PC-3 (cell line): Measurements from ENCODE around the gene HOXD1.

ENCODE experiments used
- EZH2 ChIP-seq: fragments of 300-600 bp; sonication (generic); IDR thresholded peaks from one replicate; pipeline ENCODE4 v1.6.1; 2017; ENCODE audit warnings: antibody characterized with exemption, mild to moderate bottlenecking, low read length; ENCODE audit not compliant: unreplicated experiment
- TF ChIP-seq, protein P1 (sequence below): fragments of 300-600 bp; sonication (generic); conservative IDR thresholded peaks from 2 replicates; pipeline ENCODE4 v1.5.1; 2017; ENCODE audit warnings: antibody characterized with exemption, low read depth, mild to moderate bottlenecking, low read length

DNA sequence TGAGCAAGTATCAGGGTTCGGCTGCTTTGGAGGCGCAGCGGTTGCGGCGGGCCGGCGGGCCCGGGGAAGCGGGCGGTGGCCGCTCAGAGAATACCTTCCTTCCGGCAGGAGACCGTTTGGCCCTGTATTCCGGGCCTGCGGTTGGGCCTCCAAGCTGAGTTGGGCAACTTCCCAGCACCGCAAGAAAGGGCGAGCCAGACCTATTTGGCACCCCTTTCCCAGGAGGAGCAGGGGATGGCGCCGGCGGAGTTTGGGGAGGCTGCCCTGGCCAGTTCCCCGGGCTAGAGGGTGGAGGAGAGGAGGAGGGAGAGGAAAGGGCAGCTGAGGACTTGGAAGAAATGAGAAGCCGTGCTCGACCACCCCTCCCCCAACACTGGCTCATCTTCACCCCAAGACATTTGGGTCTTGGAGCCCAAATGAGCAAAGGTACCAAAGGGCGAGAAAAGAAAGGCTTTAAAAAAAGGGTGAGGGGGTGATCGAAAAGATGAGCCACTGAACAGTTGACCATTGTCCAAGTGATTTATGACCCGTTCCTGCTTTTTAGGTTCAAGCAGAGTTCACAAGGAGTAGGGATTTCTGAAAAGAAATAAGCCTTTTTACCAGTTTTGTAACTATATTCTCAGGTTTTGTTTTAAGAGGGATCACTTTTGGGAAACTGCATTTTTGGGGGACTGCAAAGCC lies 23.0 kb upstream of the HOXD1 start:
- TF ChIP-seq, protein P1, sequence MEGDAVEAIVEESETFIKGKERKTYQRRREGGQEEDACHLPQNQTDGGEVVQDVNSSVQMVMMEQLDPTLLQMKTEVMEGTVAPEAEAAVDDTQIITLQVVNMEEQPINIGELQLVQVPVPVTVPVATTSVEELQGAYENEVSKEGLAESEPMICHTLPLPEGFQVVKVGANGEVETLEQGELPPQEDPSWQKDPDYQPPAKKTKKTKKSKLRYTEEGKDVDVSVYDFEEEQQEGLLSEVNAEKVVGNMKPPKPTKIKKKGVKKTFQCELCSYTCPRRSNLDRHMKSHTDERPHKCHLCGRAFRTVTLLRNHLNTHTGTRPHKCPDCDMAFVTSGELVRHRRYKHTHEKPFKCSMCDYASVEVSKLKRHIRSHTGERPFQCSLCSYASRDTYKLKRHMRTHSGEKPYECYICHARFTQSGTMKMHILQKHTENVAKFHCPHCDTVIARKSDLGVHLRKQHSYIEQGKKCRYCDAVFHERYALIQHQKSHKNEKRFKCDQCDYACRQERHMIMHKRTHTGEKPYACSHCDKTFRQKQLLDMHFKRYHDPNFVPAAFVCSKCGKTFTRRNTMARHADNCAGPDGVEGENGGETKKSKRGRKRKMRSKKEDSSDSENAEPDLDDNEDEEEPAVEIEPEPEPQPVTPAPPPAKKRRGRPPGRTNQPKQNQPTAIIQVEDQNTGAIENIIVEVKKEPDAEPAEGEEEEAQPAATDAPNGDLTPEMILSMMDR = no peak
- no peak for TF ChIP-seq EZH2
